Measurements from ENCODE around the gene ABLIM3. TPM values are rescaled to one million over a fixed set of nuclear protein-coding genes. Genes with fewer than 3 reads are reported as not detected.

Gene ABLIM3
- total RNA-seq, 4 donors from 2014 or later: 2.6 to 49.5 (median 6.9) TPM

GRCh38 chr5:149118463-149118862 lies 22.8 kb upstream of the ABLIM3 start:
- H3K27ac ChIP-seq: no peak overlapping the region
- H3K27me3 ChIP-seq: no peaks in the 10 kb centered on the region
- intact Hi-C loops (cut with DNase I; ENCODE audit: low total_unique reads): no loop called here
- no peaks in the 10 kb centered on the region for H3K36me3 ChIP-seq
- no peak for TF ChIP-seq POLR2A (IDR thresholded peaks at IDR 0.05)
- TF ChIP-seq CTCF (IDR thresholded peaks at IDR 0.05): no peak
- no peak overlapping the region for H3K4me3 ChIP-seq
- no peaks in the 10 kb centered on the region for H3K4me1 ChIP-seq
- no peaks in the 10 kb centered on the region for H3K9me3 ChIP-seq
- DNase-seq: no peak

GRCh38 chr5:149121145-149121544 lies 20.1 kb upstream of the ABLIM3 start:
- DNase-seq: no peak
- no peak overlapping the region for H3K4me3 ChIP-seq
- no peak overlapping the region for H3K27ac ChIP-seq
- intact Hi-C loops (cut with DNase I; ENCODE audit: low total_unique reads): no loop called here
- no peak for TF ChIP-seq CTCF (IDR thresholded peaks at IDR 0.05)
- TF ChIP-seq POLR2A (IDR thresholded peaks at IDR 0.05): no peak
- H3K36me3 ChIP-seq: no peaks in the 10 kb centered on the region
- no peaks in the 10 kb centered on the region for H3K4me1 ChIP-seq
- no peaks in the 10 kb centered on the region for H3K27me3 ChIP-seq
- H3K9me3 ChIP-seq: no peaks in the 10 kb centered on the region

GRCh38 chr5:149123211-149123610 lies 18.1 kb upstream of the ABLIM3 start:
- H3K4me1 ChIP-seq: no peaks in the 10 kb centered on the region
- H3K27me3 ChIP-seq: no peaks in the 10 kb centered on the region
- no peak for TF ChIP-seq POLR2A (IDR thresholded peaks at IDR 0.05)
- no peak for TF ChIP-seq CTCF (IDR thresholded peaks at IDR 0.05)
- intact Hi-C loops (cut with DNase I; ENCODE audit: low total_unique reads): no loop called here
- no peak for DNase-seq
- no peaks in the 10 kb centered on the region for H3K36me3 ChIP-seq
- H3K27ac ChIP-seq: no peak overlapping the region
- no peak overlapping the region for H3K4me3 ChIP-seq
- no peaks in the 10 kb centered on the region for H3K9me3 ChIP-seq

GRCh38 chr5:149125386-149125891 lies 15.9 kb upstream of the ABLIM3 start:
- DNase-seq: no peak
- no peaks in the 10 kb centered on the region for H3K36me3 ChIP-seq
- no peaks in the 10 kb centered on the region for H3K9me3 ChIP-seq
- no peaks in the 10 kb centered on the region for H3K4me1 ChIP-seq
- no peak overlapping the region for H3K4me3 ChIP-seq
- H3K27ac ChIP-seq: no peak overlapping the region
- intact Hi-C loops (cut with DNase I; ENCODE audit: low total_unique reads): no loop called here
- no peak for TF ChIP-seq POLR2A (IDR thresholded peaks at IDR 0.05)
- no peak for TF ChIP-seq CTCF (IDR thresholded peaks at IDR 0.05)
- no peaks in the 10 kb centered on the region for H3K27me3 ChIP-seq

GRCh38 chr5:149126906-149127305 lies 14.4 kb upstream of the ABLIM3 start:
- H3K4me1 ChIP-seq: no peaks in the 10 kb centered on the region
- H3K9me3 ChIP-seq: no peaks in the 10 kb centered on the region
- no peak overlapping the region for H3K27ac ChIP-seq
- intact Hi-C loops (cut with DNase I; ENCODE audit: low total_unique reads): no loop called here
- no peak overlapping the region for H3K4me3 ChIP-seq
- H3K36me3 ChIP-seq: no peaks in the 10 kb centered on the region
- H3K27me3 ChIP-seq: no peaks in the 10 kb centered on the region
- no peak for TF ChIP-seq CTCF (IDR thresholded peaks at IDR 0.05)
- TF ChIP-seq POLR2A (IDR thresholded peaks at IDR 0.05): no peak
- no peak for DNase-seq
